ENCODE measurements around the gene INPPL1. TPM values are rescaled to one million over a fixed set of nuclear protein-coding genes. Genes with fewer than 3 reads are reported as not detected.

The INPPL1 gene
- total and polyA plus RNA-seq, 10 of the 15 experiments (the other 5 are each of a cell fraction or from before 2014, with no cell fraction given) = 0.47 to 116 (median 43.4) TPM

DNA sequence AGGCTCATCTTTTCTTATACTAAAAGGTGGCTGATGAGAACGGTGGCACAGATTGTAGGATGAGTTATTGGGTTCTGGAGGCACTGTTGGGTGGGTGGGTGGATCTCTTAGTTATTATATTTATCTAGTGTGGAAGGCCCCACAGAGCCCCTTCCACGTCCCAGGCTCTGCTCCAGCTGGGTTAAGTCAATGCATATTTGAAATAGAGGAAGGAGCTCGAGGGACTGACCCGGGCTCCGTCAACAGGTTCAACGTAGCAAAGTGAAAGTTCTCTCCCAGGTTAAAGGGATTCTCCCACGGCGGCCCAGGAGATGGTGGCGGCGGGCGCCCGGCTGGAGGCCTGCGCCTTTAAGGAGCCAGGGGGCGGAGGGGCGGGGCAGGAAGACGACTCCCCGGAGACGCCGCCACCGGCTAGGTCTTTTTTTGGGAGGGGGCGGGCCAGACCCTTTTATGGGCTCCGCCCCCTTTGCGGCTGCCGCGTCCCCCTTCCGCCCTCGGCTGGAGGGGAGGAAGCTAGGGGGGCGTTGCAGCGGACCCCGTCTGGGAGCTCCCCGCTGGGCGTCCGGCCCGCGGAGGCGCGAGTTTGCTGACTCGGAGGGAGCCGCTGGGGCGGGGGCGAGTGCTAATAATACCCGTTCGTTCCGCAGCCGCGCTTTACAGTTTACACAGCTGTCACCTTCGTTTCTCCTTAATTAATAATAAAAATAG is 1.5 kb upstream of the INPPL1 start (continued):
- TF ChIP-seq ATF2 (IDR thresholded peaks at IDR 0.05; ENCODE audit: low read length) (no peak), CEBPB (IDR thresholded peaks at IDR 0.05; ENCODE audit: borderline replicate concordance in 1 of 2, low read depth in 2 of 2, low read length in 2 of 2) (no peak), IRF3 (IDR thresholded peaks at IDR 0.05) (no peak), TCF7 (IDR thresholded peaks at IDR 0.05; ENCODE audit: borderline replicate concordance) (no peak), MEF2A (IDR thresholded peaks at IDR 0.05; ENCODE audit: insufficient read depth, low read depth, low read length) (peak; percentile 47; the same call in 1 of the 2 replicates), RFX5 (IDR thresholded peaks at IDR 0.05; ENCODE audit: low read depth, low read length) (no peak), ZNF622 (IDR thresholded peaks at IDR 0.05) (no peak), PAX8 (IDR thresholded peaks at IDR 0.05) (no peak), RCOR1 (conservative IDR thresholded peaks at IDR 0.05; ENCODE audit: low read depth, low read length) (0 out of 2 replicates have a peak, but pooled peaks have one; percentile 27), PRDM15 (CRISPR knock-in tag; IDR thresholded peaks at IDR 0.05) (no peak), CHD2 (IDR thresholded peaks at IDR 0.05; ENCODE audit: borderline replicate concordance, low read depth, low read length) (no peak; the same call in 1 of the 2 replicates), TCF12 (IDR thresholded peaks at IDR 0.05; ENCODE audit: low read depth, low read length) (0 out of 2 replicates have a peak, but pooled peaks have one; percentile 15), STAT1 (conservative IDR thresholded peaks at IDR 0.05) (no peak), POLR2A (IDR thresholded peaks at IDR 0.05; ENCODE audit: low read depth, low read length) (peak; percentile 66; the same call in 1 of the 2 replicates), CREB1 (IDR thresholded peaks at IDR 0.05; ENCODE audit: low read depth) (peak; percentile 10)
- TF ChIP-seq, protein P1, sequence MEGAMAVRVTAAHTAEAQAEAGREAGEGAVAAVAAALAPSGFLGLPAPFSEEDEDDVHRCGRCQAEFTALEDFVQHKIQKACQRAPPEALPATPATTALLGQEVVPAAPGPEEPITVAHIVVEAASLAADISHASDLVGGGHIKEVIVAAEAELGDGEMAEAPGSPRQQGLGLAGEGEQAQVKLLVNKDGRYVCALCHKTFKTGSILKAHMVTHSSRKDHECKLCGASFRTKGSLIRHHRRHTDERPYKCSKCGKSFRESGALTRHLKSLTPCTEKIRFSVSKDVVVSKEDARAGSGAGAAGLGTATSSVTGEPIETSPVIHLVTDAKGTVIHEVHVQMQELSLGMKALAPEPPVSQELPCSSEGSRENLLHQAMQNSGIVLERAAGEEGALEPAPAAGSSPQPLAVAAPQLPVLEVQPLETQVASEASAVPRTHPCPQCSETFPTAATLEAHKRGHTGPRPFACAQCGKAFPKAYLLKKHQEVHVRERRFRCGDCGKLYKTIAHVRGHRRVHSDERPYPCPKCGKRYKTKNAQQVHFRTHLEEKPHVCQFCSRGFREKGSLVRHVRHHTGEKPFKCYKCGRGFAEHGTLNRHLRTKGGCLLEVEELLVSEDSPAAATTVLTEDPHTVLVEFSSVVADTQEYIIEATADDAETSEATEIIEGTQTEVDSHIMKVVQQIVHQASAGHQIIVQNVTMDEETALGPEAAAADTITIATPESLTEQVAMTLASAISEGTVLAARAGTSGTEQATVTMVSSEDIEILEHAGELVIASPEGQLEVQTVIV (IDR thresholded peaks at IDR 0.05; ENCODE audit: borderline replicate concordance, partially characterized antibody) = peak; percentile 50
- TF ChIP-seq, protein P2, sequence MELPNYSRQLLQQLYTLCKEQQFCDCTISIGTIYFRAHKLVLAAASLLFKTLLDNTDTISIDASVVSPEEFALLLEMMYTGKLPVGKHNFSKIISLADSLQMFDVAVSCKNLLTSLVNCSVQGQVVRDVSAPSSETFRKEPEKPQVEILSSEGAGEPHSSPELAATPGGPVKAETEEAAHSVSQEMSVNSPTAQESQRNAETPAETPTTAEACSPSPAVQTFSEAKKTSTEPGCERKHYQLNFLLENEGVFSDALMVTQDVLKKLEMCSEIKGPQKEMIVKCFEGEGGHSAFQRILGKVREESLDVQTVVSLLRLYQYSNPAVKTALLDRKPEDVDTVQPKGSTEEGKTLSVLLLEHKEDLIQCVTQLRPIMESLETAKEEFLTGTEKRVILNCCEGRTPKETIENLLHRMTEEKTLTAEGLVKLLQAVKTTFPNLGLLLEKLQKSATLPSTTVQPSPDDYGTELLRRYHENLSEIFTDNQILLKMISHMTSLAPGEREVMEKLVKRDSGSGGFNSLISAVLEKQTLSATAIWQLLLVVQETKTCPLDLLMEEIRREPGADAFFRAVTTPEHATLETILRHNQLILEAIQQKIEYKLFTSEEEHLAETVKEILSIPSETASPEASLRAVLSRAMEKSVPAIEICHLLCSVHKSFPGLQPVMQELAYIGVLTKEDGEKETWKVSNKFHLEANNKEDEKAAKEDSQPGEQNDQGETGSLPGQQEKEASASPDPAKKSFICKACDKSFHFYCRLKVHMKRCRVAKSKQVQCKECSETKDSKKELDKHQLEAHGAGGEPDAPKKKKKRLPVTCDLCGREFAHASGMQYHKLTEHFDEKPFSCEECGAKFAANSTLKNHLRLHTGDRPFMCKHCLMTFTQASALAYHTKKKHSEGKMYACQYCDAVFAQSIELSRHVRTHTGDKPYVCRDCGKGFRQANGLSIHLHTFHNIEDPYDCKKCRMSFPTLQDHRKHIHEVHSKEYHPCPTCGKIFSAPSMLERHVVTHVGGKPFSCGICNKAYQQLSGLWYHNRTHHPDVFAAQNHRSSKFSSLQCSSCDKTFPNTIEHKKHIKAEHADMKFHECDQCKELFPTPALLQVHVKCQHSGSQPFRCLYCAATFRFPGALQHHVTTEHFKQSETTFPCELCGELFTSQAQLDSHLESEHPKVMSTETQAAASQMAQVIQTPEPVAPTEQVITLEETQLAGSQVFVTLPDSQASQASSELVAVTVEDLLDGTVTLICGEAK (IDR thresholded peaks at IDR 0.05; ENCODE audit: borderline replicate concordance) = peak; percentile 53; the same call in 1 of the 2 replicates
